SH-SY5Y (cell line): ENCODE measurements around the gene PPP1R37.

Source experiments
- GATA2 ChIP-seq: IDR thresholded peaks from 2 replicates; pipeline ENCODE4 v1.6.1; 2011; ENCODE audit warnings: mild to moderate bottlenecking, low read depth, low read length
- GATA3 ChIP-seq: IDR thresholded peaks from 2 replicates; pipeline ENCODE4 v1.6.1; 2011; ENCODE audit warnings: low read depth, mild to moderate bottlenecking, low read length, moderate library complexity

- TF ChIP-seq GATA3 (no peak), GATA2 (no peak)
These were observed 37.3 kb downstream of the PPP1R37 start for GRCh38 chr19:45130236-45130635.
